HepG2 (cell line): Measurements from ENCODE around the gene CDCP1. TPM values are rescaled to one million over a fixed set of nuclear protein-coding genes. Genes with fewer than 3 reads are reported as not detected.

Experiments
- ATAC-seq: fragments of 200-7000 bp; cut with Tn5 transposase; 3 replicates; pipeline ENCODE4 v1.9.1; 2020; ENCODE audit warnings: mild to moderate bottlenecking, moderate library complexity
- BruUV-seq: library from RNA; stranded (reverse); fragments of 400-500 nt; replicated peaks from 2 replicates; lab custom pipeline; 2021; lab: Mats Ljungman, UMichigan
- CTCF ChIA-PET: fragments of 300-600 bp; formaldehyde crosslinking; extraction: SDS; loops from one replicate; lab custom pipeline; 2021; ENCODE audit warnings: low total read pairs, inconsistent platforms, low intra/inter-chr PET ratio; lab: Yijun Ruan, JAX
- POLR2A ChIA-PET: fragments of 350-600 bp; sonication (Branson Sonifier 250); formaldehyde crosslinking; loops from one replicate; lab custom pipeline; 2020; ENCODE audit warnings: antibody characterized with exemption, inconsistent platforms; lab: Yijun Ruan, JAX
- DNase-seq: peaks from one replicate; pipeline ENCODE4 v3.0.0-alpha.2; 2015; ENCODE audit warnings: low spot score
- FAIRE-seq: peaks from 3 replicates; lab custom pipeline; 2011; peaks lifted over from hg19 to GRCh38; lab: Jason Lieb, UNC
- H2AFZ ChIP-seq: one replicate; pipeline ENCODE4 v1.6.1; 2011; ENCODE audit warnings: low read length, inconsistent platforms
- H3K27ac ChIP-seq: fragments of 300-600 bp; 3 replicates; pipeline ENCODE4 v1.8.0; 2011; ENCODE audit warnings: mixed run types, mild to moderate bottlenecking, mixed read lengths, low read length, inconsistent platforms; ENCODE audit not compliant: insufficient read depth; ENCODE audit errors: extremely low read length
- H3K27me3 ChIP-seq, 2 experiments: fragments of 200-600 bp in 1 of 2; 2 replicates in 1 of 2; 3 replicates in 1 of 2; pipeline versions ENCODE4 v1.6.0 to v1.8.0; 2011; ENCODE audit warnings: low read length in 2 of 2, mild to moderate bottlenecking in 2 of 2, moderate library complexity in 2 of 2, inconsistent platforms in 1 of 2; ENCODE audit not compliant: insufficient read depth in 2 of 2, control insufficient read depth in 1 of 2
- H3K36me3 ChIP-seq, 2 experiments: fragments of 200-600 bp in 1 of 2; replicated peaks in 1 of 2; 2 replicates in 1 of 2; 3 replicates in 1 of 2; pipeline versions ENCODE4 v1.5.1 to v1.8.0; 2011; ENCODE audit warnings: low read length in 2 of 2, inconsistent platforms in 1 of 2; ENCODE audit not compliant: insufficient read depth in 2 of 2, control insufficient read depth in 1 of 2
- H3K4me1 ChIP-seq: 2 replicates; pipeline ENCODE4 v1.5.1; 2012; ENCODE audit warnings: low read length, inconsistent platforms; ENCODE audit not compliant: insufficient read depth
- H3K4me2 ChIP-seq: 2 replicates; pipeline ENCODE4 v1.6.0; 2011; ENCODE audit warnings: low read depth, low read length, inconsistent platforms
- H3K4me3 ChIP-seq, 3 experiments: fragments of 200-600 bp in 1 of 3; sonication (generic), shearing (Covaris generic) in 1 of 3; replicated peaks in 1 of 3; 2 replicates each; pipeline ENCODE4 v1.5.1; 2011 to 2016; ENCODE audit warnings: low read length in 3 of 3, inconsistent platforms in 2 of 3, low read depth in 2 of 3, mild to moderate bottlenecking in 2 of 3, control low read depth in 1 of 3, mixed read lengths in 1 of 3; ENCODE audit not compliant: insufficient read depth in 1 of 3
- H3K79me2 ChIP-seq: one replicate; pipeline ENCODE4 v1.6.1; 2011; ENCODE audit warnings: low read length, inconsistent platforms; ENCODE audit not compliant: insufficient read depth
- H3K9ac ChIP-seq: 2 replicates; pipeline ENCODE4 v1.6.0; 2011; ENCODE audit warnings: mild to moderate bottlenecking, low read depth, low read length, inconsistent platforms; ENCODE audit not compliant: insufficient read depth
- H3K9me3 ChIP-seq: 2 replicates; pipeline ENCODE4 v1.5.1; 2012; ENCODE audit warnings: mild to moderate bottlenecking, low read length
- H4K20me1 ChIP-seq: 2 replicates; pipeline ENCODE4 v1.6.0; 2011; ENCODE audit warnings: inconsistent platforms, mild to moderate bottlenecking, low read length, moderate library complexity; ENCODE audit not compliant: insufficient read depth
- CTCF ChIP-seq: sonication (generic); formaldehyde crosslinking; IDR thresholded peaks from 2 replicates; pipeline ENCODE4 v1.5.0; 2020; ENCODE audit warnings: mild to moderate bottlenecking, missing genetic modification reagents, moderate library complexity
- KDM2A ChIP-seq: sonication (generic); formaldehyde crosslinking; IDR thresholded peaks from 2 replicates; pipeline ENCODE4 v1.4.0; 2020; ENCODE audit warnings: low read depth, missing genetic modification reagents, borderline replicate concordance
- MLXIP ChIP-seq: sonication (generic); formaldehyde crosslinking; IDR thresholded peaks from 2 replicates; pipeline ENCODE4 v1.9.0; 2021; ENCODE audit warnings: missing genetic modification reagents, borderline replicate concordance
- MTERF4 ChIP-seq: sonication (generic); formaldehyde crosslinking; IDR thresholded peaks from 2 replicates; pipeline ENCODE4 v1.8.0; 2023; ENCODE audit warnings: mild to moderate bottlenecking, missing genetic modification reagents
- NRL ChIP-seq: sonication (generic); formaldehyde crosslinking; IDR thresholded peaks from 2 replicates; pipeline ENCODE4 v1.5.0; 2020; ENCODE audit warnings: missing genetic modification reagents, mild to moderate bottlenecking, moderate library complexity, borderline replicate concordance
- POLR2AphosphoS5 ChIP-seq: IDR thresholded peaks from 2 replicates; pipeline ENCODE4 v1.6.1; 2012; ENCODE audit warnings: low read depth, low read length
- ZBTB38 ChIP-seq: sonication (generic); formaldehyde crosslinking; IDR thresholded peaks from 2 replicates; pipeline ENCODE4 v1.5.1; 2020; ENCODE audit warnings: mild to moderate bottlenecking, missing genetic modification reagents
- ZNF276 ChIP-seq: sonication (generic); formaldehyde crosslinking; IDR thresholded peaks from 2 replicates; pipeline ENCODE4 v1.4.0; 2020; ENCODE audit warnings: mild to moderate bottlenecking, low read depth, missing genetic modification reagents
- ZNF354B ChIP-seq: sonication (generic); formaldehyde crosslinking; IDR thresholded peaks from 2 replicates; pipeline ENCODE4 v1.8.0; 2022; ENCODE audit warnings: mild to moderate bottlenecking, missing genetic modification reagents
- ZNF446 ChIP-seq: sonication (generic); formaldehyde crosslinking; IDR thresholded peaks from 2 replicates; pipeline ENCODE4 v1.5.0; 2020; ENCODE audit warnings: mild to moderate bottlenecking, missing genetic modification reagents
- ZNF460 ChIP-seq: sonication (generic); formaldehyde crosslinking; IDR thresholded peaks from 2 replicates; pipeline ENCODE4 v1.5.1; 2020; ENCODE audit warnings: missing genetic modification reagents, mild to moderate bottlenecking, borderline replicate concordance
- WGBS: methylation state at CpG from one replicate; pipeline ENCODE4 v1.1.6; 2017; ENCODE audit warnings: low lambda C conversion rate; 5-methylcytosine and 5-hydroxymethylcytosine counted together
- in situ Hi-C: cut with HindIII; loops from 2 replicates; pipeline ENCODE4 v1.10.0; 2017; ENCODE audit warnings: low pct_unique_long_range_greater_than_20kb; ENCODE audit not compliant: extremely low pct_ligation_motif_present
- intact Hi-C: fragments of 100-400 bp; cut with micrococcal nuclease; formaldehyde crosslinking; loops from one replicate; pipeline ENCODE4 v1.10.0; 2022; ENCODE audit not compliant: unreplicated experiment
- polyA plus RNA-seq, 8 experiments: library from polyadenylated mRNA; depleted of rRNA in 3 of 8; stranded (reverse) in 7 of 8; unstranded in 1 of 8; fragments of >200 nt; fragmentation: Illumina TruSeq in 4 of 8; extraction: Trizol in 4 of 8; gene quantifications; 2 replicates each; pipeline versions ENCODE4 v1.2.1 to v1.2.3, GENCODE V29; 2011 to 2016; ENCODE audit warnings: low read depth in 4 of 8, missing spikeins in 1 of 8, mixed read lengths in 1 of 8; ENCODE audit not compliant: insufficient read depth in 1 of 8
- total RNA-seq, 5 experiments: library from RNA; depleted of rRNA; stranded (reverse); fragments of >200 nt; fragmentation: Illumina TruSeq; extraction: Trizol; gene quantifications; 2 replicates each; pipeline ENCODE4 v1.2.3, GENCODE V29; 2016; ENCODE audit warnings: low read depth in 1 of 5

The CDCP1 gene
- total and polyA plus RNA-seq, 2 of the 13 experiments (the other 11 are each of a cell fraction or from before 2014, with no cell fraction given), result 0.11 to 0.18 TPM

GRCh38 chr3:45132568-45133211 is 13.5 kb downstream of the CDCP1 start (continued):
- TF ChIP-seq ZNF276 (CRISPR knock-in tag), result no peak

GRCh38 chr3:45131201-45131600 is 15.0 kb downstream of the CDCP1 start:
- Histone ChIP-seq H3K36me3 (no peaks in the 10 kb centered on the region), H3K4me2 (no peak overlapping the region), H2AFZ (no peak overlapping the region), H3K27me3 (no peaks in the 10 kb centered on the region), H3K27ac (no peak overlapping the region), H3K9ac (no peak overlapping the region), H3K4me3 (no peak overlapping the region), H3K9me3 (no peaks in the 10 kb centered on the region), H3K79me2 (no peaks in the 10 kb centered on the region), H4K20me1 (no peaks in the 10 kb centered on the region), H3K4me1 (no peaks in the 10 kb centered on the region)
- ChIA-PET CTCF (no interaction called here), POLR2A (no interaction called here)
- no TSS peak for BruUV-seq
- FAIRE-seq (no peak), DNase-seq (no peak), ATAC-seq (no peak)
- in situ Hi-C loops (no loop called here), intact Hi-C loops (no loop called here)
- 38% methylated on average over 2 of the region's 2 CpGs for WGBS
- TF ChIP-seq ZNF446 (CRISPR knock-in tag), result no peak
- TF ChIP-seq ZBTB38 (CRISPR knock-in tag), result no peak
- no peak for TF ChIP-seq POLR2AphosphoS5
- TF ChIP-seq KDM2A (CRISPR knock-in tag), result no peak
- no peak for TF ChIP-seq MLXIP (CRISPR knock-in tag)
- no peak for TF ChIP-seq NRL
- no peak for TF ChIP-seq ZNF354B (CRISPR knock-in tag)
- TF ChIP-seq CTCF (CRISPR knock-in tag), result no peak
- no peak for TF ChIP-seq MTERF4 (CRISPR knock-in tag)
- no peak for TF ChIP-seq ZNF460 (CRISPR knock-in tag)
